ENCODE measurements around the gene EPHA6.
"Not testable (repeated sequence)": the region's sequence is repeated elsewhere in the genome, so short reads cannot be mapped to it uniquely, and the experiment has no call there.

Gene EPHA6

GRCh38 chr3:97297032-97297431 is 482.6 kb downstream of the EPHA6 start:
- no peak for DNase-seq

- no peak for DNase-seq
These were observed 486.7 kb downstream of the EPHA6 start for GRCh38 chr3:97301114-97301513.

GRCh38 chr3:97306226-97306625 is 491.8 kb downstream of the EPHA6 start:
- DNase-seq = no peak

- DNase-seq = no peak
These were observed 524.0 kb downstream of the EPHA6 start for GRCh38 chr3:97338375-97338774.

GRCh38 chr3:97340940-97341339 is 526.5 kb downstream of the EPHA6 start:
- no peak for DNase-seq

- DNase-seq = no peak
These were observed 533.4 kb downstream of the EPHA6 start for GRCh38 chr3:97347780-97348179.

- no peak for DNase-seq
These were observed 536.6 kb downstream of the EPHA6 start for GRCh38 chr3:97350971-97351370.

GRCh38 chr3:97353176-97353575 is 538.8 kb downstream of the EPHA6 start:
- DNase-seq = no peak

GRCh38 chr3:97359977-97360376 is 545.6 kb downstream of the EPHA6 start:
- DNase-seq = no peak

- no peak for DNase-seq
These were observed 546.4 kb downstream of the EPHA6 start for GRCh38 chr3:97360804-97361203.

- DNase-seq = no peak
These were observed 570.2 kb downstream of the EPHA6 start for GRCh38 chr3:97384583-97384982.

- DNase-seq = no peak
These were observed 574.4 kb downstream of the EPHA6 start for GRCh38 chr3:97388774-97389173.

- no peak for DNase-seq
These were observed 575.5 kb downstream of the EPHA6 start for GRCh38 chr3:97389936-97390335.

- DNase-seq = no peak
These were observed 576.8 kb downstream of the EPHA6 start for GRCh38 chr3:97391167-97391566.

- DNase-seq = no peak
These were observed 595.2 kb downstream of the EPHA6 start for GRCh38 chr3:97409612-97410011.

- DNase-seq = no peak
These were observed 607.2 kb downstream of the EPHA6 start for GRCh38 chr3:97421565-97421964.

- no peak for DNase-seq
These were observed 610.6 kb downstream of the EPHA6 start for GRCh38 chr3:97425002-97425401.

GRCh38 chr3:97430601-97431000 is 616.2 kb downstream of the EPHA6 start:
- no peak for DNase-seq

- DNase-seq = no peak
These were observed 618.5 kb downstream of the EPHA6 start for GRCh38 chr3:97432914-97433313.

GRCh38 chr3:97438131-97438530 is 623.7 kb downstream of the EPHA6 start:
- DNase-seq = no peak

- DNase-seq = no peak
These were observed 625.0 kb downstream of the EPHA6 start for GRCh38 chr3:97439373-97439772.

- DNase-seq = peak; percentile 76
These were observed 649.6 kb downstream of the EPHA6 start for GRCh38 chr3:97464035-97464434.

GRCh38 chr3:97470481-97470880 is 656.1 kb downstream of the EPHA6 start:
- DNase-seq = no peak

- DNase-seq = no peak
These were observed 665.3 kb downstream of the EPHA6 start for GRCh38 chr3:97479740-97480139.

- DNase-seq = not testable (repeated sequence)
These were observed 666.4 kb downstream of the EPHA6 start for GRCh38 chr3:97480696-97481289.

GRCh38 chr3:97481416-97481815 is 667.0 kb downstream of the EPHA6 start:
- DNase-seq = no peak
